Liver (tissue), 9 donors: ENCODE measurements around the gene ARRDC1. TPM values are rescaled to one million over a fixed set of nuclear protein-coding genes. Genes with fewer than 3 reads are reported as not detected.

Source experiments
- DNase-seq: peaks from one replicate; pipeline ENCODE4 v3.0.0-alpha.2; 2017; ENCODE audit warnings: low spot score
- H3K27ac ChIP-seq, 2 donors: one replicate each; pipeline ENCODE4 v1.7.0; 2013; ENCODE audit warnings: inconsistent platforms in 2 of 2, low read length in 2 of 2, control low read depth in 1 of 2, low read depth in 1 of 2, mild to moderate bottlenecking in 1 of 2
- H3K27me3 ChIP-seq, 4 donors: one replicate each; pipeline versions ENCODE4 v1.6.1 to v1.7.0; 2013; ENCODE audit warnings: low read length in 3 of 4, inconsistent platforms in 1 of 4, mild to moderate bottlenecking in 1 of 4, moderate library complexity in 1 of 4; ENCODE audit not compliant: control insufficient read depth in 4 of 4, insufficient read depth in 4 of 4
- H3K36me3 ChIP-seq, 4 donors: one replicate each; pipeline versions ENCODE4 v1.6.1 to v1.7.0; 2013; ENCODE audit warnings: low read length in 3 of 4, mild to moderate bottlenecking in 3 of 4, low read depth in 1 of 4, moderate library complexity in 1 of 4; ENCODE audit not compliant: control insufficient read depth in 4 of 4, insufficient read depth in 3 of 4
- H3K4me1 ChIP-seq, 4 donors: one replicate each; pipeline versions ENCODE4 v1.6.1 to v1.7.0; 2013; ENCODE audit warnings: low read length in 3 of 4, mild to moderate bottlenecking in 3 of 4, moderate library complexity in 1 of 4; ENCODE audit not compliant: control insufficient read depth in 4 of 4, insufficient read depth in 4 of 4
- H3K4me3 ChIP-seq, 3 donors: one replicate each; pipeline versions ENCODE4 v1.6.1 to v1.7.0; 2013; ENCODE audit warnings: low read length in 3 of 3, control low read depth in 1 of 3, low read depth in 1 of 3, mild to moderate bottlenecking in 1 of 3
- H3K9ac ChIP-seq, 2 donors: one replicate each; pipeline ENCODE4 v1.7.0; 2013; ENCODE audit warnings: low read length in 2 of 2, mild to moderate bottlenecking in 2 of 2, moderate library complexity in 2 of 2, control low read depth in 1 of 2, low read depth in 1 of 2
- H3K9me3 ChIP-seq, 4 donors: one replicate each; pipeline versions ENCODE4 v1.6.1 to v1.7.0; 2013; ENCODE audit warnings: low read length in 3 of 4; ENCODE audit not compliant: control insufficient read depth in 4 of 4
- ATF3 ChIP-seq: IDR thresholded peaks from 2 replicates; pipeline ENCODE4 v1.6.1; 2016; ENCODE audit warnings: antibody characterized with exemption
- CTCF ChIP-seq: fragments of 150-350 bp; IDR thresholded peaks from 2 replicates; pipeline ENCODE4 v1.5.1; 2017; ENCODE audit warnings: improper control_type of control experiment, low read depth, low read length; ENCODE audit not compliant: missing input control
- EGR1 ChIP-seq, 2 donors: IDR thresholded peaks; 2 replicates each; pipeline ENCODE4 v1.6.1; 2016 to 2018; ENCODE audit warnings: antibody characterized with exemption in 2 of 2, low read depth in 2 of 2
- FOXA1 ChIP-seq: IDR thresholded peaks from 2 replicates; pipeline ENCODE4 v1.6.1; 2016; ENCODE audit warnings: antibody characterized with exemption
- FOXA2 ChIP-seq: IDR thresholded peaks from 2 replicates; pipeline ENCODE4 v1.6.1; 2016; ENCODE audit warnings: antibody characterized with exemption
- GABPA ChIP-seq, 2 donors: IDR thresholded peaks in 1 of 2; conservative IDR thresholded peaks in 1 of 2; 2 replicates each; pipeline ENCODE4 v1.6.1; 2016; ENCODE audit warnings: antibody characterized with exemption in 2 of 2, mild to moderate bottlenecking in 1 of 2, moderate library complexity in 1 of 2
- HNF4A ChIP-seq, 2 donors: conservative IDR thresholded peaks; 2 replicates each; pipeline ENCODE4 v1.6.1; 2016; ENCODE audit warnings: antibody characterized with exemption in 2 of 2, mild to moderate bottlenecking in 2 of 2
- HNF4G ChIP-seq: IDR thresholded peaks from 2 replicates; pipeline ENCODE4 v1.6.1; 2016; ENCODE audit warnings: antibody characterized with exemption
- JUND ChIP-seq, 2 donors: IDR thresholded peaks; 2 replicates each; pipeline ENCODE4 v1.6.1; 2016; ENCODE audit warnings: antibody characterized with exemption in 2 of 2
- MAX ChIP-seq: IDR thresholded peaks from 2 replicates; pipeline ENCODE4 v1.6.1; 2016; ENCODE audit warnings: antibody characterized with exemption
- NR2F2 ChIP-seq: IDR thresholded peaks from 2 replicates; pipeline ENCODE4 v1.6.1; 2016; ENCODE audit warnings: antibody characterized with exemption
- RAD21 ChIP-seq, 2 donors: IDR thresholded peaks; 2 replicates each; pipeline ENCODE4 v1.6.1; 2016; ENCODE audit warnings: antibody characterized with exemption in 2 of 2, mild to moderate bottlenecking in 2 of 2
- REST ChIP-seq: IDR thresholded peaks from 2 replicates; pipeline ENCODE4 v1.6.1; 2016; ENCODE audit warnings: antibody characterized with exemption, mild to moderate bottlenecking
- RXRA ChIP-seq, 2 donors: IDR thresholded peaks; 2 replicates each; pipeline ENCODE4 v1.6.1; 2017 to 2018; ENCODE audit warnings: antibody characterized with exemption in 2 of 2, mild to moderate bottlenecking in 1 of 2
- SP1 ChIP-seq: IDR thresholded peaks from 2 replicates; pipeline ENCODE4 v1.6.1; 2018; ENCODE audit warnings: antibody characterized with exemption, mild to moderate bottlenecking
- TAF1 ChIP-seq: conservative IDR thresholded peaks from 2 replicates; pipeline ENCODE4 v1.6.1; 2016; ENCODE audit warnings: antibody characterized with exemption, mild to moderate bottlenecking
- YY1 ChIP-seq: IDR thresholded peaks from 2 replicates; pipeline ENCODE4 v1.6.1; 2016; ENCODE audit warnings: antibody characterized with exemption, mild to moderate bottlenecking
- ZBTB33 ChIP-seq: IDR thresholded peaks from 2 replicates; pipeline ENCODE4 v1.6.1; 2016; ENCODE audit warnings: antibody characterized with exemption
- WGBS: extraction: QIAGEN DNeasy Blood & Tissue Kit; methylation state at CpG from one replicate; pipeline ENCODE4 v1.1.7; 2013; 5-methylcytosine and 5-hydroxymethylcytosine counted together
- polyA plus RNA-seq, 2 donors: library from polyadenylated mRNA; stranded (reverse) in 1 of 2; unstranded in 1 of 2; fragments of 200-250 nt in 1 of 2; fragments of >200 nt in 1 of 2; fragmentation: Nextera tagmentation in 1 of 2; extraction: Ambion mirVana in 1 of 2; gene quantifications; one replicate each; pipeline versions ENCODE4 v1.2.1 to v1.2.3, GENCODE V29; 2013 to 2015
- total RNA-seq, 2 donors: library from RNA; depleted of rRNA; stranded (reverse); fragments of >200 nt; gene quantifications; one replicate each; pipeline ENCODE4 v1.2.3, GENCODE V29; 2014
- donor health status: healthy.
- donor health status: healthy.
- donor health status: healthy.
- donor health status: healthy.
- donor health status: healthy.

Gene ARRDC1
- total and polyA plus RNA-seq, 4 donors: 9.8 to 31.6 (median 23.4) TPM

- no peak for DNase-seq
- no peaks in the 10 kb centered on the region for H3K27me3 ChIP-seq
- no peak overlapping the region for H3K27ac ChIP-seq
- peaks cover 0 to 9% (median 2%) of the 10 kb centered on the region in 4 donors for H3K36me3 ChIP-seq
- H3K4me1 ChIP-seq: no peaks in the 10 kb centered on the region
- 95% methylated on average over 7 of the region's 7 CpGs for WGBS
- no peaks in the 10 kb centered on the region for H3K9me3 ChIP-seq
- H3K9ac ChIP-seq: no peak overlapping the region
- no peak overlapping the region for H3K4me3 ChIP-seq
- TF ChIP-seq JUND (IDR thresholded peaks at IDR 0.05): no peak
- no peak for TF ChIP-seq TAF1
- no peak for TF ChIP-seq RXRA (IDR thresholded peaks at IDR 0.05)
- no peak for TF ChIP-seq MAX
- TF ChIP-seq REST: no peak
- TF ChIP-seq HNF4G: no peak
- no peak for TF ChIP-seq EGR1 (IDR thresholded peaks at IDR 0.05; ENCODE audit: low read depth in 2 of 2)
Observed at GRCh38 chr9:137650779-137651178, 45.3 kb downstream of the ARRDC1 start.

GRCh38 chr9:137656416-137656815, 50.9 kb downstream of the ARRDC1 start:
- DNase-seq: no peak
- H3K36me3 ChIP-seq: peaks cover 0 to 3% (median 1%) of the 10 kb centered on the region in 4 donors

More at GRCh38 chr9:137656416-137656815, 50.9 kb downstream of the ARRDC1 start:
- no peak overlapping the region for H3K27ac ChIP-seq
- no peaks in the 10 kb centered on the region for H3K27me3 ChIP-seq
- WGBS: 91% methylated on average over 6 of the region's 6 CpGs
- H3K4me3 ChIP-seq: no peak overlapping the region
- H3K4me1 ChIP-seq: peaks cover 0 to 1% (median 0%) of the 10 kb centered on the region in 4 donors
- TF ChIP-seq REST (no peak), HNF4A (conservative IDR thresholded peaks at IDR 0.05) (no peak), FOXA1 (no peak), ATF3 (no peak), HNF4G (no peak), ZBTB33 (no peak), RAD21 (IDR thresholded peaks at IDR 0.05) (no peak), SP1 (no peak), JUND (IDR thresholded peaks at IDR 0.05) (no peak), NR2F2 (no peak), GABPA (IDR thresholded peaks at IDR 0.05 in 1 of 2, conservative IDR thresholded peaks at IDR 0.05 in 1 of 2) (no peak), CTCF (no peak), MAX (no peak), EGR1 (IDR thresholded peaks at IDR 0.05; ENCODE audit: low read depth in 2 of 2) (no peak), RXRA (IDR thresholded peaks at IDR 0.05) (no peak), YY1 (no peak), FOXA2 (no peak), TAF1 (no peak)
- H3K9me3 ChIP-seq: no peaks in the 10 kb centered on the region
- no peak overlapping the region for H3K9ac ChIP-seq
